CD4-positive, alpha-beta T cell (primary cell): Measurements from ENCODE around the gene MOGAT2. TPM values are rescaled to one million over a fixed set of nuclear protein-coding genes. Genes with fewer than 3 reads are reported as not detected.

Source experiments
- ATAC-seq: fragments of 200-7000 bp; cut with Tn5 transposase; one replicate; pipeline ENCODE4 v1.10.0; 2022; ENCODE audit warnings: mild to moderate bottlenecking; ENCODE audit not compliant: poor library complexity
- CTCF ChIA-PET: fragments of 350-600 bp; sonication (Branson Sonifier 250); formaldehyde crosslinking; loops from one replicate; lab custom pipeline; 2021; ENCODE audit warnings: antibody characterized with exemption, inconsistent platforms; lab: Charles Lee
- POLR2A ChIA-PET: fragments of 350-600 bp; sonication (Branson Sonifier 250); formaldehyde crosslinking; loops from one replicate; lab custom pipeline; 2021; ENCODE audit warnings: antibody characterized with exemption, inconsistent platforms; lab: Charles Lee
- DNase-seq, 14 experiments: peaks; one replicate each; pipeline ENCODE4 v3.0.0-alpha.2; 2013 to 2020; ENCODE audit warnings: mixed read lengths in 2 of 14
- H3K27ac ChIP-seq, 2 donors: one replicate each; pipeline versions ENCODE4 v1.5.1 to v1.7.0; 2013; ENCODE audit warnings: low read length in 2 of 2, low read depth in 1 of 2, mild to moderate bottlenecking in 1 of 2
- H3K27me3 ChIP-seq, 2 experiments: 1 replicate in 1 of 2; 2 replicates in 1 of 2; pipeline versions ENCODE4 v1.6.1 to v1.7.0; 2013; ENCODE audit warnings: low read length in 2 of 2, control low read depth in 1 of 2, mild to moderate bottlenecking in 1 of 2, moderate library complexity in 1 of 2; ENCODE audit not compliant: insufficient read depth in 2 of 2, control insufficient read depth in 1 of 2
- H3K36me3 ChIP-seq: one replicate; pipeline ENCODE4 v1.6.1; 2013; ENCODE audit warnings: low read length, control low read depth; ENCODE audit not compliant: insufficient read depth
- H3K4me1 ChIP-seq: one replicate; pipeline ENCODE4 v1.6.1; 2013; ENCODE audit warnings: low read length, control low read depth; ENCODE audit not compliant: insufficient read depth
- H3K4me3 ChIP-seq: one replicate; pipeline ENCODE4 v1.5.1; 2013; ENCODE audit warnings: mild to moderate bottlenecking, low read length, moderate library complexity
- H3K9me3 ChIP-seq, 2 experiments: 1 replicate in 1 of 2; 2 replicates in 1 of 2; pipeline versions ENCODE4 v1.6.1 to v1.7.0; 2013; ENCODE audit warnings: low read length in 2 of 2, mild to moderate bottlenecking in 2 of 2, control low read depth in 1 of 2, moderate library complexity in 1 of 2; ENCODE audit not compliant: control insufficient read depth in 1 of 2, insufficient read depth in 1 of 2
- H3K27ac Mint-ChIP-seq: one replicate; pipeline ENCODE4 v1.8.0; 2020; ENCODE audit warnings: mixed read lengths
- H3K27me3 Mint-ChIP-seq: one replicate; pipeline ENCODE4 v1.8.0; 2021; ENCODE audit warnings: mixed read lengths
- H3K36me3 Mint-ChIP-seq: one replicate; pipeline ENCODE4 v1.8.0; 2021; ENCODE audit warnings: low read depth, mixed read lengths
- H3K4me1 Mint-ChIP-seq: one replicate; pipeline ENCODE4 v1.8.0; 2021; ENCODE audit warnings: low read depth, mixed read lengths
- H3K4me3 Mint-ChIP-seq: one replicate; pipeline ENCODE4 v1.8.0; 2020; ENCODE audit warnings: mild to moderate bottlenecking, mixed read lengths
- H3K9me3 Mint-ChIP-seq: one replicate; pipeline ENCODE4 v1.8.0; 2020; ENCODE audit warnings: mixed read lengths
- intact Hi-C, 2 experiments: fragments of 100-400 bp; cut with DNase I in 1 of 2; cut with micrococcal nuclease in 1 of 2; formaldehyde crosslinking; loops; one replicate each; pipeline versions ENCODE4 v1.15.1 to v1.9.0; 2023 to 2025; cut with DNase I, micrococcal nuclease
- total RNA-seq, 174 experiments: library from RNA in 2 of 174; stranded (reverse) in 2 of 174; gene quantifications; one replicate each; pipeline ENCODE4 v1.2.3 and lab custom pipeline; 2021 to 2026
- TF ChIP-seq, protein P1 (sequence below): fragments of 200-600 bp; IDR thresholded peaks from one replicate; pipeline ENCODE4 v1.8.0; 2022; ENCODE audit warnings: antibody characterized with exemption, mild to moderate bottlenecking

Gene MOGAT2
- total RNA-seq, 2 experiments from 2014 or later: not detected

DNA sequence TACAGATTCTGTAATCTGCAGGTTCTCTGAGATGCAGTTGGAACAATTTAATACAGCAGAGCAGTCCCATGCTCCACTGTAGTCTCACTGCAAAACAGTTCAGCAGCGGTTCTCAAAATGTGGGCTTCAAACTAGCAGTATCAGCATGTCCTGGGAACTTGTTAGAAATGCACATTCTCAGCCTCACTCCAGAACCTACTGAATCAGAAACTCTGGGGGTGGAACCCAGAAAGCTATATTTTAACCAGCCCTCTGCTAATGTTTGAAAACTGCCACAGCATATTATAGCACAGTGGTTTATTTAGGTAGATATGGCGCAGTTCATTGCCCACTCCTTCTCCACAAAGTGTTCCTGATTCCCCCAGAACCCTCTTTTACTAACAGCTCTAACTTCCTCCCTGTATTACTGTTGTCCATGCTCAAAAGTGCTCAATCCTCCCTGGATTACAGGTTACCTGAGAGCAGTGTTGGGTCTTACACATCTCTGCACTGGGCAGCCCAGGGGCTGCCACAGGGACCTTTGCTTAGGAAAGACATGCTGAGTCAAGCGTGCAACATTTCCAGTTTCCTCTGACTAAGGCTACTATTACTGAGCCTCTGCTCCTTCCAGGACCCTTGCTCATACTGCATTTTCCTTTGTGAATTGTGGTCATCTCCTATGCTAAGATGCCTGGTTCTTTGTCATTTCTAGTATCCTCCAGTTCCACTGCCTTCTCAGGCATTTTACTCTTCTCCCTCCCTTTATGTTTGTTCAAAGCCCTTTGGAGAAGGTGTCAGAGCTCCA is 43.3 kb downstream of the MOGAT2 start:
- Histone ChIP-seq H3K4me1 (no peaks in the 10 kb centered on the region), H3K27me3 (no peaks in the 10 kb centered on the region), H3K9me3 (no peaks in the 10 kb centered on the region), H3K36me3 (no peaks in the 10 kb centered on the region), H3K4me3 (no peak overlapping the region), H3K27ac (no peak overlapping the region)
- intact Hi-C loops: no loop called here
- H3K4me1 Mint-ChIP-seq: no peaks in the 10 kb centered on the region
- ChIA-PET CTCF (no interaction called here), POLR2A (interaction anchor here (0.6 kb wide), 1 partner anchor 431 kb away, joined by 3 read pairs; no protein-coding TSS in a partner anchor)
- H3K4me3 Mint-ChIP-seq: no peak overlapping the region
- H3K9me3 Mint-ChIP-seq: no peaks in the 10 kb centered on the region
- H3K36me3 Mint-ChIP-seq: no peaks in the 10 kb centered on the region
- TF ChIP-seq, protein P1, sequence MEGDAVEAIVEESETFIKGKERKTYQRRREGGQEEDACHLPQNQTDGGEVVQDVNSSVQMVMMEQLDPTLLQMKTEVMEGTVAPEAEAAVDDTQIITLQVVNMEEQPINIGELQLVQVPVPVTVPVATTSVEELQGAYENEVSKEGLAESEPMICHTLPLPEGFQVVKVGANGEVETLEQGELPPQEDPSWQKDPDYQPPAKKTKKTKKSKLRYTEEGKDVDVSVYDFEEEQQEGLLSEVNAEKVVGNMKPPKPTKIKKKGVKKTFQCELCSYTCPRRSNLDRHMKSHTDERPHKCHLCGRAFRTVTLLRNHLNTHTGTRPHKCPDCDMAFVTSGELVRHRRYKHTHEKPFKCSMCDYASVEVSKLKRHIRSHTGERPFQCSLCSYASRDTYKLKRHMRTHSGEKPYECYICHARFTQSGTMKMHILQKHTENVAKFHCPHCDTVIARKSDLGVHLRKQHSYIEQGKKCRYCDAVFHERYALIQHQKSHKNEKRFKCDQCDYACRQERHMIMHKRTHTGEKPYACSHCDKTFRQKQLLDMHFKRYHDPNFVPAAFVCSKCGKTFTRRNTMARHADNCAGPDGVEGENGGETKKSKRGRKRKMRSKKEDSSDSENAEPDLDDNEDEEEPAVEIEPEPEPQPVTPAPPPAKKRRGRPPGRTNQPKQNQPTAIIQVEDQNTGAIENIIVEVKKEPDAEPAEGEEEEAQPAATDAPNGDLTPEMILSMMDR: no peak
- no peaks in the 10 kb centered on the region for H3K27me3 Mint-ChIP-seq
- DNase-seq (no peak), ATAC-seq (no peak)
- no peak overlapping the region for H3K27ac Mint-ChIP-seq

DNA sequence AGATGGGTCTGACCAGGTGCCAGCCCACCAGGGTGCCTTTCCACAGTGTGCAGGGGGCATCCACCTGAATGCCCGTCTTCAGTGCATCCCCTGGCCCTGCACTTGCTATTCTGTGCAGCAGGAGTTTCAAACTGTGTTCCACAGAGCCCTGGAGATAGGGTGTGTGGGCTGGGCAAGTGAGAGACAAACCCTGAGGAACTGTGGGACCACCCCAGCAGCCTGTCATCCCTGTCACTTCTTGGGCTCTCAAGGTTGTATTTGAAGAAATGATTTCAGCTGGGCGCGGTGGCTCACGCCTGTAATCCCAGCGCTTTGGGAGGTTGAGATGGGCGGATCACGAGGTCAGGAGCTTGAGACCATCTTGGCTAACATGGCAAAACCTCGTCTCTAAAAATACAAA is 44.5 kb downstream of the MOGAT2 start:
- ATAC-seq (no peak), DNase-seq (no peak)
- Mint-ChIP-seq H3K27me3 (peaks cover 6% of the 10 kb centered on the region), H3K4me3 (no peak overlapping the region), H3K9me3 (no peaks in the 10 kb centered on the region), H3K4me1 (peaks cover 1% of the 10 kb centered on the region), H3K27ac (no peak overlapping the region), H3K36me3 (no peaks in the 10 kb centered on the region)
- intact Hi-C loops: no loop called here
- TF ChIP-seq, protein P1: no peak
- H3K9me3 ChIP-seq: no peaks in the 10 kb centered on the region
- H3K4me1 ChIP-seq: no peaks in the 10 kb centered on the region
- no peaks in the 10 kb centered on the region for H3K27me3 ChIP-seq
- no peak overlapping the region for H3K4me3 ChIP-seq
- H3K27ac ChIP-seq: no peak overlapping the region
- ChIA-PET CTCF (no interaction called here), POLR2A (no interaction called here)
- no peaks in the 10 kb centered on the region for H3K36me3 ChIP-seq

DNA sequence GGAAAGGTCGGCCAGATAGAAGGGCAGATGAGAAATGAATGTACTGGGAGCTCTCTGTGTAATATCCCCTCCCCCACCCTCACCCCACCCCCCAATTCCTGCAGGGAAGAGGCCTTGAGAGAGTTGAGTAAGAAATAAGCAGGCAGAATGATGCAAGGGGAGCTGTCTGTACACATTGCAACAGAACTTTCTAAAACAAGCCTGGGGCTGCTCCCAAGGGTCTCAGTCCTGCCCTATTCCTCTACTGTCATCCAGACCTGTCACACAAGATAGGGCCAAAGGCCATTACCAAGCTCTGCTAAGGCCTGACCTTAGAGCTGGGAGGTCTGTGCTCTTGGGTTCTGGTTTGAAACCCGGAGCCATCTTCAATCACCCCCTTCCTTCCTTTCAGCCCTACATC is 45.2 kb downstream of the MOGAT2 start:
- no peak overlapping the region for H3K27ac Mint-ChIP-seq

More for the DNA sequence above, 45.2 kb downstream of the MOGAT2 start:
- no peaks in the 10 kb centered on the region for H3K36me3 ChIP-seq
- no peak for DNase-seq
- no peaks in the 10 kb centered on the region for H3K9me3 Mint-ChIP-seq
- no peak for ATAC-seq
- H3K36me3 Mint-ChIP-seq: no peaks in the 10 kb centered on the region
- peaks cover 9% of the 10 kb centered on the region for H3K4me1 Mint-ChIP-seq
- intact Hi-C loops: no loop called here
- TF ChIP-seq, protein P1: no peak
- H3K4me1 ChIP-seq: peaks cover 7% of the 10 kb centered on the region
- CTCF ChIA-PET: no interaction called here
- no peak overlapping the region for H3K27ac ChIP-seq
- no peaks in the 10 kb centered on the region for H3K9me3 ChIP-seq
- peaks cover 13% of the 10 kb centered on the region for H3K27me3 Mint-ChIP-seq
- H3K4me3 ChIP-seq: no peak overlapping the region
- POLR2A ChIA-PET: no interaction called here
- H3K4me3 Mint-ChIP-seq: no peak overlapping the region
- H3K27me3 ChIP-seq: peaks cover 0 to under 1% of the 10 kb centered on the region in 2 experiments
